CD4-positive, alpha-beta T cell treated with Interleukin-17A for 1 hour (primary cell): ENCODE measurements around the gene ACD.
A peak's percentile ranks its signal among the peaks of the same experiment; 100 is the strongest.
"Not testable (repeated sequence)": the region's sequence is repeated elsewhere in the genome, so short reads cannot be mapped to it uniquely, and the experiment has no call there.

Experiments
- DNase-seq: peaks from one replicate; pipeline ENCODE4 v3.0.0-alpha.2; 2020

The ACD gene

DNA sequence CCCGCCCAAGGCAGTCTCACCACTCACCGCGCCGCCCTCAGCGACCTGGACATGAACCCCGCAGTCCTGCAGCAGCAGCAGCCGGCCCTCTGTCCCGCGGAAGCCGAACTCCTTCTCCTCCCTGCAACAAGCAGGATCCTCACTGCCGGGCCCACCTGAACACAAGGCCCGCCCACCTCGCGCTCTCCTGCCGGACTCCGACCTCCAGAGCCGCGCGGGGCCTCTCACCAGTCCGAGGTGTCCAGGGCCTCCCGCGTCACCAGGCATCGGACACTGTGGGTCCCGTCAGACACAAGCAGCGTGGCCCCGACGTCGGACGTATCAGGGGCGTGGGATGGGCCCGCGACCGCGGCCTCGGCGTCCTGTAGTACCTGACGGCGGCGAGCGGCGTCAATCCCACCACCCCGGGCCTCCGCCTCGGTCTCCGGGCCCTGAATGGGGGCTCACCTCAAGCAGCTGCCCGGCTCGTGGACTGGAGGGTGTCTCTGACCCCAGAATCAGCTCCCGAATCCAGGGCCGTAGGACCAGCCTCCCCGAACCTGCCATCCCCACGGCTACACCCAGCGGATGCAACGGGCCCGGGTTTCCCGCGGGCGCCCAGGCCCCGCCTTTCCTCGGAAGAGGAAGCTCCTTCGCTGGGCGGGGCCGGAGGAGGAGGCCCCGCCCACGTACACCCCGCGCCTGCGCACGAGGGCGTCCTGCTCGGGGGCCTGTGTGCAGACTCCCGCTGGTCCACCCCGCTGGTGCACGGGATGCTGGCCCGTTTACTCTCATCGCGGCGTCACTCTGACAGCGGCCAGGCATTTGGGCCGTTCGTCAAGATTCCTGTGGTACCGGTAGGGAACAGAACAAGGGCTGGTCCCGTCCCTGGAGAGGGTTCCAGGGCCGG lies at the start of gene ACD:
Gene ACD (minus strand): TSS at position 586 of the 889 bp plus-strand sequence. CDS start 40 bp downstream, at position 546.
- peak; percentile 93 for DNase-seq

DNA sequence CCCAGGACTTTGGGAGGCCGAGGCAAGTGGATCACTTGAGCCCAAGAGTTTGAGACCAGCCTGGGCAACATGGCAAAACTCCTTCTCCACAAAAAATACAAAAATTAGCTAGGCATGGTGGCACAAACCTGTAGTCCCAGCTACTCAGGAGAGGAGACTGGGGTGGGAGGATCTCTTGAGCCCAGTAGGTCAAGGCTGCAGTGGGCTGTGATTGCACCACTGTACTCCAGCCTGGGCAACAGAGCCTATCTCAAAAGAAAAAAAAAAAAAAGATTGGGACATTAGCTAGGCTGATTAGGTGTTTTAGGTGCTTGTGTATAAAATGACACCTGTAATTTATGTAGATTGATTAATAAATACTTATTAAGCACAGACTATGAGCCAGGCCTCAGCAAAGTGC lies 49.0 kb upstream of the ACD start:
- DNase-seq, result no peak

DNA sequence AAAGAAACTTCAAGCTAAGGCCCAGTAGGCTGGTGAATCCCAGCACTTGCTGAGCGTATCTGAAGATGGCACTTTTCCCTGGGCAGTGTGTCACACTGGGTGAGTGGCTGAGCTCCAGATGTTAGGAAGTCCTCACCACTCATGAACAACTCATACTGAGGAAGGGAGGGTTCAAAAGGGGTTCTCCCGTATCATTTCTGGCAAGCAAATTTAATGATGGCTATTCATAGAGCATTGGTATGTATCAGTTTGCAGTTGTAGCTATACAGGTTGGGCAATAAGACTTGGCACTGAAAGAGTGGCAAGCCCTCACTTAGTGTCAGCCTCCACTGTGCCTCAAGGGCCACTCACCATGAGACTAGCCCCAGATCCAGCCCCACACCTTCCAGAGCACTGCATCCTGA lies 48.3 kb upstream of the ACD start:
- DNase-seq, result no peak

DNA sequence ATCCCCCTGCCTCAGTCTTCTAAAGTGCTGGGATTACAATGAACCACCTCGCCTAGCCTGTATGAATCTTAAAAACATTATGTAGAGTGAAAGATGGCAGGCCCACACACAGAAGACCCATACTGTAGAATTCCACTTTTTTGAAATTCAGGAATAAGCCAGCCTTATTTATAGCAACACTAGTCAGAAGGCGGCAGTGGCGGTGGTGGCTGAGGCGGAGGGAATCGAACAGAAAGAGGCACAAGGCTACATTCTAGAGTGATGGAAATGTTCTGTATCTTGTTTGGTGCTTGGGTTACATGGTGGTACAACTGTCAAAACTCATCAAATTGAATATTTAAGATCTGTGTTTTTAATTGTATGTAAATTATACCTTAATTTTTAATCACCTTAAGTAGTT lies 47.7 kb upstream of the ACD start:
- no peak for DNase-seq

DNA sequence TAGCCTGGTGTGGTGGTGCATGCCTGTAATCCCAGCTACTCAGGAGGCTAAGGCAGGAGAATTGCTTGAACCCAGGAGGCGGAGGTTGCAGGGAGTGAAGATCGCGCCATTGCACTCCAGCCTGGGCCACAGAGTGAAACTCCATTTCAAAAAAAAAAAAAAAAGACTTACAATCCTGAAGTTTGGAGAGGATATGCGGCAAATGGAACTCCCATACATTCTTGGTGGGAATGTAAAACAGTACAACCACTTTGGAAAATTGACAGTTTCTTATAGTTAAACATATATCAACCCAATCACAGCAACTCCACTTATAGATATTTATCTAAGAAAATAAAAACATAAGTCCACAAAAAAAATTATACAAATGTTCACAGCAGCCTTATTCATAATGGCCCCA lies 47.1 kb upstream of the ACD start:
- DNase-seq, result no peak

DNA sequence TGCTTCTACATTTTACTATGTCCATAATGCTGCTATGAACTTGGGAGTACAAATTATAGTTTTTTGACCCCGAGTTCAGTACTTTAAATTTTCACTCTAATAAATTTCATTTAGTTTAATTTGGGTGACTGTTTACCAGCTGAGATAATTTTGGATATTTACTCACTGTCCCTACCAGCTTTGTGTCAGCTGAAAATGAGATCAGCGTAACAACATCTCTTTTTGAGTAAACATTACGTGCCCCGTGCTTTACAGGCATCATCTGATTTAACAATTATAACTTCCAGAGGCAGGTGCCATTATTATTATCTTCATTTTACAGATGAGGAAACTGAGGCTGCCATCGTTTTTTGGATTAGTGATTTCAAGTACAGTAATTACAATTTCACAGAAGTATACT lies 44.0 kb upstream of the ACD start:
- DNase-seq, result no peak

DNA sequence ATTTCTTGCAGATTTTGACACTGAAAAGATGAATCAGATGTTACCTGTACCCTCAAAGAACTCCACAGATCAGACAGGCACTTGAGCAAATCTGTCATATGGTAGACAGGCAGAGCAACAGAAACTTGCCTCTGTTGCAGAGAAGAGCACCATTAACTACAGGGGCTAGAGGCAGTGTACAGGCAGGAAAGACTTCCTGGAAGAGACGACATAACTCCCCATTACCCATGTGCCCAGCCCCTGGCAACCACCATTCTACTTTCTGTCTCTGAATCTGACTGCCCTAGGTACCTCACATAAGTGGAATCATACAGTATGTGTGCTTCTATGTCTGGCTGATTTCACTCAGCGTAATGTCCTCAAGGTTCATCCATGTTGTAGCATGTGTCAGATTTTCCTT lies 43.6 kb upstream of the ACD start:
- DNase-seq, result no peak

DNA sequence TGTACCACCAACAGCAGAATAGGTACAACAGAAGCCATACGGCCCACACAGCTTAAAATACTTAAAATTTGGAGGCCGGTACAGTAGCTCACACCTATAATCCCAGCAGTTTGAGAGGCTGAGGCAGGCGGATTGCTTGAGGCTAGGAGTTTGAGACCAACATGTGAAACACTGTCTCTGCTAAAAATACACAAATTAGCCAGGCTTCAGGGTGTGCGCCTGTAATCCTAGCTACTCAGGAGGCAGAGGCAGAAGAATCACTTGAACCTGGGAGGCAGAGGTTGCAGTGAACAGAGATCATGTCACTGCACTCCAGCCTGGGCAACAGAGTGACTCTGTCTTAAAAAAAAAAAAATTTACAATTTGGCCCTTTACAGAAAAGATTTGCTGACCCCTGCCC lies 42.1 kb upstream of the ACD start:
- no peak for DNase-seq

DNA sequence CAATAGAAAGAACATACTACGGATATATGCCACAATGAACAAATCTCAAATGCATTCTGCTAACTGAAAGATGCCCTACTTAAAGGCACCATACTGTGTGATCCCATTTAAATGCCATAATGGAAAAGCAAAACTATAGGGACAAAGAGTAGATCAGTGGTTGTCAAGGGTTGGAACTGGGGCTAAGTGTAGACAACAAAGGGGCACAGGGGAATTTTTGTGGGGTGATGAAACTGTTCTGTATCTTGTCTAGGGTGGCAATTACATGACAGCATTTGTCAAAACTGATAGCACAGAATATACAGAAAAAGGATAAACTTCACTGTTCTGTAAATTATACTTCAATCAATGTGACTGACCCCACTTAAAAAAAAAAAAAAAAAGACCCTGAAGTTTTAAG lies 41.4 kb upstream of the ACD start:
- DNase-seq, result no peak

DNA sequence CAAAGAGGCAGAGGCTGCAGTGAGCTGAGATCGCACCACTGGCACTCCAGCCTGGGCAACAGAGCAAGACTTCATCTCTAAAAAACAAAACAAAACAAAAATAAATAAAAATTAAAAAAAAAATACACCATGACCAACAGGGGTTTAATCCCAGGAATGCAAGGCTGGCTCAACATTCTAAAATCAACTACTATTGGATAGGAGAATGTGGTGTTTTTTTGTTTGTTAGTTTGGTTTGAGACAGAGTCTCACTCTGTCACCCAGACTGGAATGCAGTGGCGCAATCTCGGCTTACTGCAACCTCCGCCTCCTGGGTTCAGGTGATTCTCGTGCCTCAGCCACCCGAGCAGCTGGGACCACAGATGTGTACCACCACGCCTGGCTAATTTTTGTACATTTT lies 39.2 kb upstream of the ACD start:
- no peak for DNase-seq

DNA sequence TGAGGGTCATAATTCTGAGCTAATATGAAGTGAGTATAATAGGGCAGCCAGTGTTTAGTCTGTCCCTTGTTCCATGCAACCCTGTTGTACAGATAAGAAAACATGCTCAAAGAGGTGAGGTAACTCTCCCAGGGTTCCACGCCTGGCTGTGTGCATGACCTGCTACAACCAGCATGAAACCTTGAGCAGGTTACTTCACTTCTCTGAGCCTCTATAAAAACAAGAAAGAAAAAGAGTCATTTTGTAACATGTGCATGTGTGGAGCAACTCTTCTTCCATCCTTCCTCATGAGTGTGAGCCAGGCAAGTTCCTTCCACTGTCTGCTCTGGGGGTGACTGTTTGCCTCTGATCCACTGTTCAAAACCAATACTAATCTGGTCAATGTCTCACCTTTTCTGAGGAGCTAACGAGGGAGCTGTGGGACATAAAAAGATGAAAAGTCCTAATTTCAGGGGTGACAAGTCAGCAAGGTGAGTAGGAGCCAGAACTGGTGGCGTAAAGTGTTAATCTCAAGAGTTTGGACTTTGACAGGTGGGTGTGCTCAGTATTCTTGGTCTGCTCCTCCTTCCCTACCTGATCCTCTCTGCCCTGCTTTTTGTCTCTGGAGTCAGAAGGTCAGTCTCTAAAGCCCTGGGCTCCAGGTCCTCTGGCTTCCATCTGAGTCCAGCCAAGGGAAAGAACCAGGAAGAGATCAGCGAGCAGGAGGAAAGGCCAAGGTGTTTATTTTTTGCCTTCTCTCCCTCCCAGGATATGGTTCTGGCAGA lies 37.5 kb upstream of the ACD start:
- no peak for DNase-seq

DNA sequence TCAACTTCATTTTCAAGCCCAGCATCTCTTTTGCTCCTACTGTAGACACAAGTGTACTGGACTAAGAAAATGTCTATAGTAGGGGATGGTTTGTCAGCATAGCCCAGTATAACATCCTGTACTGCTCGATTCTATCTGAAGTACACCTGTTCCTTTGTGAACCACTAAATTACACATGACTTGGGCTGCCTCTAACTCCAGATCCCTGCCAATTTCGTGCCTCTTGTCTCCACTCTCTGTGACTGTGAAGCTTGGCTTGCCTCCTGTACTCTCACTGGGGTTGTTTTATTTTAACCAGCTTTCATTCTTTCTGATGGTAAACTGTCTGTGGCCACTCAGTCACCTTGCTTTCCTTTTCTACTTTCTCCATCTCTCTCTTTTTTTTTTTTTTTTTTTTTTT lies 34.6 kb upstream of the ACD start:
- no peak for DNase-seq

DNA sequence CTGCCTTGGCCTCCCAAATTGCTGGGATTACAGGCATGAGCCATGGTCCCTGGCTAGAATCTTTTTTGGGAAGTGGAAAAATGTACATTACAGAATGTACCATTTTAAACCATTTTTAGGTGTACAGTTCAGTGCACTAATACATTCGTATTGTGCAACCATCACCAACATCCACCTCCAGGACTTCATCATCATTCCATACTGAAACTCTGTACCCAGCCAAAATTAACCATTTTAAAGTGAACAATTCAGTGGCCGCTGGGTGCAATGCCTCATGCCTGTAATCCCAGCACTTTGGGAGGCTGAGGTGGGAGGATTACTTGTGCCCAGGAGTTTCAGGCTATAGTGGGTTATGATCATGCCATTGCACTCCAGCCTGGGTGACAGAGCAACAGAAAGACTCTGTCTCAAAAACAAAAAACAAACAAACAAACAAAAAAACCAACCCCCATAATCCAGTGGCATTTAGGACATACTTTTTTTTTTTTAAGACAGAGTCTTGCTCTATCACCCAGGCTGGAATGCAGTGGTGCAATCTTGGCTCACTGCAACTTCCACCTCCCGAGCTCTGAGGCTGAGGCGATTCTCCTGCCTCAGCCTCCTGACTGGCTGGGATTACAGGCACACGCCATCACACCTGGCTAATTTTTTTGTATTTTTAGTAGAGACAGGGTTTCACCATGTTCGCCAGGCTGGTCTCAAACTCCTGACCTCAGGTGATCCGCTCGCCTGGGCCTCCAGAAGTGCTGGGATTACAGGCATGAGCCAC lies 33.6 kb upstream of the ACD start:
- DNase-seq, result not testable (repeated sequence)

DNA sequence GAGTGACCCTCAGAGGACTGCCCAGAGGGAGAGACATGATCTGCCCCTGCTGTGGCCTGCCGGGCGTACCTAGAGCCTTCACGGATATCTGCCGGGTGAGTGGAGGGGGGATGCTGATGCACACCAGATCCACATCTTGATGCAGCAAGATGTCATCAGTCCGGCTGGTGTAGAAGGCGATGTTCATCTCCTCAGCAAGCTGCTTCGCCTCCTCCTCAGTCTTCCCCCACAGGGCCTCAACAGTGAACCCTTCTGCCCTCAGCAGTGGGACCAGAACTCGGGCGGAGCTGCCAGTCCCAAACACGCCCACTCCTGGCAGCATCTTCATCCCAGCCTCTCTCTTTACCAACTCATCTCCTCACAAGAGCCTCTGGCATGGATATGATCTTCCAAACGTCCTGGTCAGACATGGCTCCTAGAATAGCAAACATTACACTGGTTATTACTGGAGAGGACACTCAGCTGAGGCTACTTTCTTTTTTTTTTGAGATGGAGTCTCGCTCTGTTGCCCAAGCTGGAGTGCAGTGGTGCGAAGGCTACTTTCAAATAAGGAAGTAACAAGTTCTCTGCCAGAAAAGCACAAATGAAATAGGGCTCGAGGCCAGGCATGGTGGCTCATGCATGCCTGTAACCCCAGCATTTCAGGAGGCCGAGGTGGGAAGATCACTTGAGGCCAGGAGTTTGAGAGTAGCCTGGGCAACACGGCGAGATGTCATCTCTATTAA lies 25.5 kb upstream of the ACD start:
- no peak for DNase-seq

DNA sequence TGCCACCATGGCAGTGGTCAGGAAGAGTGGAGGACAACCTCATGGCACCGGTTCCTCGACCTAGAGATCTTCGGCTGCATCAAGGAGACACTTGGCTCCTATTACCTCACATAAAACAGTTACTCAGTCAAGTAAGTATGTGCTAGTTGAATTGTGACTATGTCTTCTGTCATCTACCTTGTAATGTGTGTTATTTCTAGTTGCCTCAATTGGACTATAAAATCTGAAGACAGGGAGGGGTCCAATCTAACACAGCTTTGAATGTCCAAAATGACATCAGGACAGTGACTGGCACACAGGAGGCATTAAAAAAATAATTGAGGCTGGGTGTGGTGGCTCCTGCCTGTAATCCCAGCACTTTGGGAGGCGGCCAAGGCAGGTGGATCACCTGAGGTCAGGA lies 23.7 kb upstream of the ACD start:
- no peak for DNase-seq

DNA sequence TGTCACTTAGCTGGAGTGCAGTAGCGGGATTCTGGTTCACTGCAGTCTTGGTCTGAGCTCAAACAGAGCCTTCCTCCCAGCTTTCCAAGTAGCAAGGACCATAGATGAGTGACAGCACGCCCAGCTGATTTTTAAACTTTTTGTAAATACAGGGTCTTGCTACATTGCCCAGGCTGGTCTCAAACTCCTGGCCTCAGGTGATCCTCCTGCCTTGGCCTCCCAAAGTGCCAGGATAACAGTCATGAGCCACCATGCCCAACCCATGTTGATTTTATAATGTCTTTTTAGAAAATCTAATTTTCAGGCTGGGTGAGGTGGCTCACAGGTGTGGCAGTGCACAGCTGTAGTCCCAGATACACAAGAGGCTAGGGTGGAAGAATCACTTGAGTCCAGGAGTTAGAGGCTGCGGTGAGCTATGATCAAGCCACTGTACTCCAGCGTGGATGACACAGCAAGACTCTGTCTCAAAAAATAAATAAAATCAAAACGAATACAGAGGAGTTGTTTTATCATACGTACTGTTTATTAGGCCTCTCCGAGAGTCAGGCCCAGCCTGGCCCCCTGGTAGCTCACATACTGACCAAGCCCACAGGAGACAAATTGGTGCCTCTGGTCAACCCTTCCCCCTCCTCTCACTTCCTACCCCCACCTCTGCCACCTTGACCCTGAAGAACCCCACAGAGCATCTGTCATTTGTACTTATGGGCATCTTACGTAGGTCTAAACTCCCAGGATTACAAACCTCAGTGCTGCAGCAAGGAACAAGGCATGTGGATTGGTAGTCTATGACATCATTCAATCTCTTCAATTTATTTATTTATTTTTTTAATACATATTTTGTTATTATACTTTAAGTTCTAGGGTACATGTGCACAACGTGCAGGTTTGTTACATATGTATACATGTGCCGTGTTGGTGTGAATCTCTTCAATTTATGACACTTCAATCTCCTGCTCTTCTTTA lies 20.2 kb upstream of the ACD start:
- DNase-seq, result no peak

DNA sequence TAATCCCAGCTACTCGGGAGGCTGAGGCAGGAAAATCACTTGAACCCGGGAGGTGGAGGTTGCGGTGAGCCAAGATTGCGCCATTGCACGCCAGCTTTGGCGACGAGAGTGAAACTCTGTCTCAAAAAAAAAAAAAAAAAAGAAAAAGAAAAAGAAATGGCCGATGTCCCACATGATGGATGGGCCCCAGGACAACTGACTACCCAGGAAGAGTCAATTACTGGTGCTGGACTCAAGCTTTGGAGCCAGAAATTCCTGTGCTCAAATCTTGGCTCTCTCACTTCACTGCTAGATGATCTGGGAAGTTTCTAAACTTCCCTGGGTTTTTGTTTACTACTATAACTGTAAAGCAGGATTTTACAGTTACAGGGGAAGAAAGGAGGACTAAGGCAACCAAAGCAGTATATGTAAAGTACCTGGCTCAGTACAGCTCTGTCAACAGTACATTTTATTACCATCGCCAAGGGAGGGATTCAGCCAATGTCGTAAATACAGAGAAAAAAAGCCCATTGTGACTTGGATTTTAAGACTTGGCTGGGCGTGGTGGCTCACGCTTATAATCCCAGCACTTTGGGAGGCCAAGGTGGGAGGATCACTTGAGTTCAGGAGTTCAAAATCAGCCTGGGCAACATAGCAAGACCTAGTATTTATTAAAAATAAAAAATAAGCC lies 18.4 kb upstream of the ACD start:
- DNase-seq, result no peak

DNA sequence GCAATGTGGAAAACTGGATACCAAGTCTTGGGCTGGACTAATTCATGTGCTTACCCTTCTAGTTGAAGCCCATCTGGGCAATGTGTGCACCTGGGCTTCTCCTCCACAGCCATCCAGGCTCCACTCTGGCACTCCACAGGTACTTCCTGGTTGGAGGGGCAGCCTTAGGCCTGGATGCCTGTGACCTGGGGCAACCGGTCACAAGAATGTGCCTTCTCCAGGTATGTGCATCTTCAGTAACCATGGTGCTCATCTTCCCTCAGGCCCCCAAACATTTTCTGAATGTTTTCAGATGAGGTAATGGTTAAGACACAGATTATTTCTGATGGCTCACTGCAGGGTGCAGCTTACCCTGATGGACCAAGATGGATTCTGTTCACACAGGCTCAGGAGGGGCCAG lies 17.7 kb upstream of the ACD start:
- no peak for DNase-seq

DNA sequence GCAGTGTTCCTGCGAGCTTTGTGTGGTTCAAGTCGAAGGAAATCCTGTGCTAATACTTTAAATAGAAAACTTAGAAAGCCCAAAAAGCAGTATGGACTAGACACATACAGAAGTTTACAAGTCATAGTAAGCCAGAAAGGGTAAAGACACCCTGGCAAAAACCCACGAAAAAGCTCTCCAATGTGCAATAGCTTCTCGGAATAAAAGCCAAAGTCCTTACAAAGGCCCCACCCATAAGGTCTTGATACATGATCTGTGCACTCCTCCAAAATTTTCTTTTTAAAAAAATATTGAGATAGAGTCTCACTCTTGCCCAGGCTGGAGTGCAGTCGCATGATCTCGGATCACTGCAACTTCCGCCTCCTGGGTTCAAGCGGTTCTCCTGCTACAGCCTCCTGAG lies 16.9 kb upstream of the ACD start:
- DNase-seq, result no peak

DNA sequence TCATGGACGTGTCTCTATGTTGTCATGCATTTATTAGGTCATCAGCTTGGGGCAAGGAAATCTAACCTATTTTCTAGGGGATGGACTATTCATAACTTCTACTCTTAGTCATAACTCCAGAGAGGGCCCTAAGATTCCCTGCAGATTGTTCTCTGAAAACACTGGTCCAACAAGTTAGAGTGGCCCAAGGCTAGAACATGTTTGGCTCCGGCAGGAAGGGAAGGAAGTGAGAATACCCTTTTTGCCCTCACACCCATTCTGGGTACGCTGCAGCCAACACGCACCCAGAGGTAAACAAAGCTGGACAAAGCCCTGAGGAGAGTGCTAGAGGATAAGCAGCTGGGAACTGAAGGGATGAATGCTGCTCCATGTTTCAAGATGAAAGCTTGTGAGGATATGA lies 16.5 kb upstream of the ACD start:
- DNase-seq, result no peak

DNA sequence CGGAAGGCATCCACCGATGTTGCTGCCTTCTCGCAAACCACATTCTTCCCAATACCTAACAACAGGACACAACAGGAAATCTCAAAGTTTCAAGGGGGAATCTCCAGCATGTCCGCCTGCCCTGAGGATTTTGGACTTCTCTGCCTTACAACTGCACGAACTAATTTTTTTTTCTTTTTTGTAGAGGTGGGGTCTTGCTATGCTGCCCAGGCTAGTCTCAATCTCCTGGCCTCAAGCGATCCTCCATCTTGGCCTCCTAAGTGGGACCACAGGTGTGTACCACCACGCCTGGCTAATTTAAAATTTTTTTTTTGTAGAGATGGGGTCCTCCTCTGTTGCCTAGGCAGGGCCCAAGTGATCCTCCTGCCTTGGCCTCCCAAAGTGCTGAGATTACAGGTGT lies 15.9 kb upstream of the ACD start:
- no peak for DNase-seq
